GM12892 (cell line): ENCODE measurements around the gene TNFAIP2.

ENCODE experiments used
- POLR2A ChIP-seq: IDR thresholded peaks from 2 replicates; pipeline ENCODE4 v1.6.1; 2011; ENCODE audit warnings: low read depth, low read length, control low read depth
- POLR2AphosphoS5 ChIP-seq: IDR thresholded peaks from 2 replicates; pipeline ENCODE4 v1.6.1; 2011; ENCODE audit warnings: low read depth, low read length, control low read depth
- TAF1 ChIP-seq: IDR thresholded peaks from 2 replicates; pipeline ENCODE4 v1.6.1; 2011; ENCODE audit warnings: low read depth, mild to moderate bottlenecking, control low read depth, low read length, borderline replicate concordance

DNA sequence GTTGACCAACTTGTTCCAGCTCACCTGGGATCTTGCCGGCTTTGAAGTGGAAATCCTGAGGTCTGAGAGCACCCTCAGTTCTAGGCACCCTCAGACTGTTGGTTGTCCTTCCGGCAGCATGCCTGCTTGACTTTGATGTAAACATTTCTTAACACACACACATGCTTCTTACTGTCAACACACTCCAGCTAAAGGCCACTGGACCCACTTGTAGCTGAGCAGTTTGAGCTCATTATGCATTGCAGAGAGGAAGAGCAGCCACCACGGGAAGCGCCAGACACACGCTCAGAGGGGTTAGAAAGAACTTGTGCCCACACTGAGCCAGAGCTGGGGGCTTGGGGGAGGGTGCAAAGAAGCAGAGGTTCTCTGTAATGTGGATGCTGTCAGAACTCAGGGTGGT, 55.8 kb downstream of the TNFAIP2 start:
- TF ChIP-seq TAF1 (no peak), POLR2A (no peak), POLR2AphosphoS5 (no peak)
